SU-DHL-6 (cell line): ENCODE results near the gene ATP5F1D.
"Not testable (repeated sequence)": the region's sequence is repeated elsewhere in the genome, so short reads cannot be mapped to it uniquely, and the experiment has no call there.

Experiments used
- H2AFZ ChIP-seq: fragments of 200-600 bp; sonication (generic); 2 replicates; pipeline ENCODE4 v1.6.1; 2014; ENCODE audit warnings: low read depth, mild to moderate bottlenecking, moderate library complexity, mixed read lengths, antibody characterized with exemption, low read length; ENCODE audit not compliant: severe bottlenecking
- H3F3A ChIP-seq: fragments of 200-600 bp; shearing (Covaris generic); 2 replicates; pipeline ENCODE4 v1.6.0; 2016; ENCODE audit warnings: antibody characterized with exemption, mild to moderate bottlenecking; ENCODE audit not compliant: insufficient read depth
- H3K27ac ChIP-seq: fragments of 200-600 bp; sonication (generic); 2 replicates; pipeline ENCODE4 v1.5.1; 2016; ENCODE audit warnings: low read depth, mild to moderate bottlenecking, low read length, moderate library complexity, mixed read lengths
- H3K27me3 ChIP-seq: fragments of 200-600 bp; sonication (generic), shearing (Covaris generic); 2 replicates; pipeline ENCODE4 v1.6.0; 2014; ENCODE audit warnings: mild to moderate bottlenecking, low read length
- H3K36me3 ChIP-seq: fragments of 200-600 bp; sonication (generic); 2 replicates; pipeline ENCODE4 v1.6.1; 2014; ENCODE audit warnings: mild to moderate bottlenecking, low read length, mixed read lengths
- H3K4me2 ChIP-seq: fragments of 300-600, 200-600 bp; shearing (Covaris generic), sonication (generic); 2 replicates; pipeline ENCODE4 v1.6.0; 2014; ENCODE audit warnings: low read length, low read depth, mild to moderate bottlenecking; ENCODE audit not compliant: poor library complexity, severe bottlenecking
- H3K4me3 ChIP-seq: fragments of 200-600 bp; sonication (generic); 2 replicates; pipeline ENCODE4 v1.5.1; 2014; ENCODE audit warnings: antibody characterized with exemption, low read length, mild to moderate bottlenecking, mixed read lengths; ENCODE audit not compliant: insufficient read depth, poor library complexity, severe bottlenecking
- H3K79me2 ChIP-seq: fragments of 200-600 bp; sonication (generic); 2 replicates; pipeline ENCODE4 v1.6.1; 2014; ENCODE audit warnings: mild to moderate bottlenecking, low read length, moderate library complexity; ENCODE audit not compliant: insufficient read depth
- H3K9ac ChIP-seq: fragments of 200-600 bp; sonication (generic); 2 replicates; pipeline ENCODE4 v1.7.0; 2014; ENCODE audit warnings: mild to moderate bottlenecking, low read length
- H3K9me2 ChIP-seq: fragments of 200-600 bp; sonication (generic); replicated peaks from 2 replicates; pipeline ENCODE4 v1.6.1; 2014; ENCODE audit warnings: low read length; ENCODE audit not compliant: insufficient read depth
- H3K9me3 ChIP-seq: fragments of 200-600 bp; sonication (generic); 2 replicates; pipeline ENCODE4 v1.6.1; 2014; ENCODE audit warnings: low read length, mixed read lengths; ENCODE audit not compliant: insufficient read depth
- H4K20me1 ChIP-seq: fragments of 200-600 bp; sonication (generic); 2 replicates; pipeline ENCODE4 v1.6.1; 2014; ENCODE audit warnings: low read depth, mild to moderate bottlenecking, antibody characterized with exemption, low read length, moderate library complexity, mixed read lengths
- EZH2phosphoT487 ChIP-seq: fragments of 200-600 bp; sonication (generic), shearing (Covaris generic); conservative IDR thresholded peaks from 2 replicates; pipeline ENCODE4 v1.6.1; 2018; ENCODE audit warnings: mild to moderate bottlenecking, antibody characterized with exemption, low read length, moderate library complexity, mixed read lengths
- TF ChIP-seq, protein P1 (sequence below): fragments of 200-600 bp; sonication (generic); IDR thresholded peaks from one replicate; pipeline ENCODE4 v1.5.1; 2017; ENCODE audit warnings: antibody characterized with exemption, mild to moderate bottlenecking, low read length, moderate library complexity; ENCODE audit not compliant: insufficient read depth, poor library complexity, severe bottlenecking

Gene ATP5F1D

GRCh38 chr19:1241417-1242095 lies at the start of gene ATP5F1D:
TSS of gene ATP5F1D (plus strand) at chr19:1241751. CDS start at chr19:1241851, 100 bp downstream.
- peaks cover 32% of the 10 kb centered on the region for H3F3A ChIP-seq
- no peaks in the 10 kb centered on the region for H3K27me3 ChIP-seq
- H4K20me1 ChIP-seq, result no peaks in the 10 kb centered on the region
- H3K9me2 ChIP-seq, result no peaks in the 10 kb centered on the region
- H3K4me2 ChIP-seq, result peak within 1 kb of the TSS; percentile 84
- peak within 1 kb of the TSS; percentile 42 for H2AFZ ChIP-seq
- peak within 1 kb of the TSS; percentile 99 for H3K9ac ChIP-seq
- TF ChIP-seq, protein P1, sequence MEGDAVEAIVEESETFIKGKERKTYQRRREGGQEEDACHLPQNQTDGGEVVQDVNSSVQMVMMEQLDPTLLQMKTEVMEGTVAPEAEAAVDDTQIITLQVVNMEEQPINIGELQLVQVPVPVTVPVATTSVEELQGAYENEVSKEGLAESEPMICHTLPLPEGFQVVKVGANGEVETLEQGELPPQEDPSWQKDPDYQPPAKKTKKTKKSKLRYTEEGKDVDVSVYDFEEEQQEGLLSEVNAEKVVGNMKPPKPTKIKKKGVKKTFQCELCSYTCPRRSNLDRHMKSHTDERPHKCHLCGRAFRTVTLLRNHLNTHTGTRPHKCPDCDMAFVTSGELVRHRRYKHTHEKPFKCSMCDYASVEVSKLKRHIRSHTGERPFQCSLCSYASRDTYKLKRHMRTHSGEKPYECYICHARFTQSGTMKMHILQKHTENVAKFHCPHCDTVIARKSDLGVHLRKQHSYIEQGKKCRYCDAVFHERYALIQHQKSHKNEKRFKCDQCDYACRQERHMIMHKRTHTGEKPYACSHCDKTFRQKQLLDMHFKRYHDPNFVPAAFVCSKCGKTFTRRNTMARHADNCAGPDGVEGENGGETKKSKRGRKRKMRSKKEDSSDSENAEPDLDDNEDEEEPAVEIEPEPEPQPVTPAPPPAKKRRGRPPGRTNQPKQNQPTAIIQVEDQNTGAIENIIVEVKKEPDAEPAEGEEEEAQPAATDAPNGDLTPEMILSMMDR, result no peak
- no peak for TF ChIP-seq EZH2phosphoT487
- H3K9me3 ChIP-seq, result no peaks in the 10 kb centered on the region
- peaks cover 11% of the 10 kb centered on the region; the same call in 1 of the 2 replicates for H3K79me2 ChIP-seq
- peak within 1 kb of the TSS; percentile 75 for H3K4me3 ChIP-seq
- peak within 1 kb of the TSS; percentile 69 for H3K27ac ChIP-seq
- H3K36me3 ChIP-seq, result no peaks in the 10 kb centered on the region

DNA sequence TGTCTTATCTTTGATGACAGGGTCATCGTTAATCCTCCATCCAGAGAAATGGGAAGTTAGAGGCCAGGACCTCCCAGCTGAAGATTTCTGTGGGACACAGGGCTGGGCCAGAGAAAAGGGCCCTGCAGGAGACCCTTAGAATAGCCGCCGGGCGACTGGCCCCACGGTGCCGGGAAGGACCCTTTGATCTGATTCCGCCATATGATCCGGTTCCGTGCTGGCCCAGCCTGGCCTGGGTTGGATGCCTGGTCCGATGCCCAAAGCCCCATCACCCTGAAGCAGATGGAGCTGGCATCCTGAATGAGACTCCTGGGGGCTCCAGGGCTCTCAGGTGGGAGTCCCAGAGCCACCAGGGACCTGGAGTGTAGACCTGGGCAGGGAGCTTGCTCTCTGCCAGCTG lies 42.0 kb upstream of the ATP5F1D start:
- Histone ChIP-seq H2AFZ (no peak overlapping the region), H3K9me3 (no peaks in the 10 kb centered on the region), H3K79me2 (no peaks in the 10 kb centered on the region), H3K9me2 (no peaks in the 10 kb centered on the region), H4K20me1 (no peaks in the 10 kb centered on the region), H3F3A (peaks cover 8% of the 10 kb centered on the region), H3K4me3 (no peak overlapping the region), H3K9ac (no peak overlapping the region), H3K4me2 (no peak overlapping the region), H3K27ac (no peak overlapping the region), H3K27me3 (no peaks in the 10 kb centered on the region), H3K36me3 (no peaks in the 10 kb centered on the region)
- TF ChIP-seq, protein P1, result no peak
- TF ChIP-seq EZH2phosphoT487, result no peak

DNA sequence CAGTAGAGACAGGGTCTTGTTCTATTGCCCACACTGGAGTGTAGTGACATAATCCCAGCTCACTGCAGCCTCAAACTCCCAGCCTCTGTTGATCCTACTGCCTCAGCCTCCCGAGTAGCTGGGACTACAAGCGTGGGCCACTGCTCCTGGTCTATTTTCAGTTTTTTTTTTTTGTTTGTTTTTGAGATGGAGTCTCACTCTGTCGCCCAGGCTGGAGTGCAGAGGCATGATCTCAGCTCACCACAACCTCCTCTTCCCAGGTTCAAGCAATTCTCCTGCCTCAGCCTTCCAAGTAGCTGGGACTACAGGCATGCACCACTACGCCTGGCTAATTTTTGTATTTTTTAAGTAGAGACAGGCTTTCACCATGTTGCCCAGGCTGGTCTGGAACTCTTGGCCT lies 40.9 kb upstream of the ATP5F1D start:
- not testable (repeated sequence) for H3K27me3 ChIP-seq

More for the DNA sequence above, 40.9 kb upstream of the ATP5F1D start:
- not testable (repeated sequence) for H3K9me2 ChIP-seq, H3K9me3 ChIP-seq, H2AFZ ChIP-seq, H3K4me3 ChIP-seq, H3K36me3 ChIP-seq, H3K79me2 ChIP-seq, H4K20me1 ChIP-seq, H3K4me2 ChIP-seq, H3K27ac ChIP-seq, H3F3A ChIP-seq, H3K9ac ChIP-seq
